Activated CD4-positive, CD25-positive, alpha-beta regulatory T cell treated with anti-CD3 and anti-CD28 coated beads, Interleukin-2, amount 50 U/mL, for 16 hours (primary cell): Measurements from ENCODE around the gene FABP6.
"Not testable (repeated sequence)": the region's sequence is repeated elsewhere in the genome, so short reads cannot be mapped to it uniquely, and the experiment has no call there.

Source experiments
- DNase-seq: peaks from one replicate; pipeline ENCODE4 v3.0.0-alpha.2; 2020; ENCODE audit warnings: low read depth, low spot score

Gene FABP6

GRCh38 chr5:160221082-160221481 lies 8.2 kb upstream of the FABP6 start:
- DNase-seq = no peak

GRCh38 chr5:160227012-160227411 lies 2.3 kb upstream of the FABP6 start:
- DNase-seq = no peak

- no peak for DNase-seq
Measured at GRCh38 chr5:160230686-160231527, 1.6 kb downstream of the FABP6 start.

DNA sequence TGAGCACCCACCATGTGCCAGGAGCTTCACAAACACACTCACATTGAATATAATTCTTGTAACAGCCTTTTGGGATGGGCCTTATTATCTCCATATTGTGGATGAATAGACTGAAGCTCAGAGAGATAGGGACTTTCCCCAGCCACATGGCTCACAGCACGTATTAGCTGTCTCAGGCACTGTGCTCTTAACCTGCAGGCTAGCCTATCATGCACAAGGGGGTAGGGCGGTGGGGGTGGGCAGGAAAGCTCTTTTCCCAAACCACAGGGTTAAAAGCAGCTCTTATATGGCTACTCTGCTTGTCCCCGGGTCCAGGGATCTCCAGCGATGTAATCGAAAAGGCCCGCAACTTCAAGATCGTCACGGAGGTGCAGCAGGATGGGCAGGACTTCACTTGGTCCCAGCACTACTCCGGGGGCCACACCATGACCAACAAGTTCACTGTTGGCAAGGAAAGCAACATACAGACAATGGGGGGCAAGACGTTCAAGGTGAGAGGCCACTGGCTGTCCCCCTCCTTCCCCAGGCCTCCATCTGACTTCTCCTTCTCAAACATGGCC lies 2.6 kb downstream of the FABP6 start:
- no peak for DNase-seq

GRCh38 chr5:160233215-160233614 lies 3.9 kb downstream of the FABP6 start:
- DNase-seq = no peak

DNA sequence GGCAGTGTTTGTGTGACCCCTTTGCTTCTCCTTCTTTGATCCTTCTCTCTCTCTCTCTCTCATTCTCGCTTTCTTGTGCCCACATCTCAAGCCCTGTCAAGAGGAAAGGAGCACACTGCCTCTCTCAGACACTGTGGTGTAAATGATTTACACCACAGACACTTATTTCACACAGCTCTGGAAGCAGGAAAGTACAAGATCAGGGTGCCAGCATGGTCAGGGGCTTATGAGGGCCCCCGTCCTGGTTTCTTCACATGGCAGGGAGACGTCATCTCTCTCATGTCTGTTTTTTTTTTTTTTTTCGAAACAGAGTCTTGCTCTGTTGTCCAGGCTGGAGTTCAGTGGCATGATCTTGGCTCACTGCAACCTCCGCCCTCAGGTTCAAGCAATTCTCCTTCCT lies 6.4 kb downstream of the FABP6 start:
- no peak for DNase-seq

DNA sequence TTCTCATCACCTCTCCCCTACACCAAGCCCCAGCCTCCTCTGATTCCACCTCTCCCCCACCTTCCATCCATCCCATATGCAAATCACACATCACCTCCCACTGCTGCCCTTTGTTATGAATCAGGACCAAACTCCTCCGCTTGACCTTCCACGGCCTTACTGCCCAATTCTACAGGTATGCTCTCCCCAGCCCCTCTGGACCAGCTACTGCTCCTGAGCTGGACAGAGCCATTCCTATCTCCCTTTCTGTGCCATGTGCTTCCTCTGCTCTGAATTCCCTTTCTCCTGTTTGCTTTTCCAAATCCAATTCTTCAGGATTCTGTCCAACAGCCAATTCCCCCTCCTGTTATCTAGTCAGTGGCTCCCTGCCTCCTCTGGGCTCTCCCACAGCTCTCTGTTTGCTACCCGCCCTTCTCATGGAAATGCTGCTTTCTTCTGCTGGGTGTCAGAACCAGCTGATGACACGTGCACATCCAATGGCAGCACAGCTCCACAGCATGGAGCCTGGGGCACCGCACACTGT lies 8.3 kb downstream of the FABP6 start:
- DNase-seq = no peak

GRCh38 chr5:160240350-160240749 lies 11.0 kb downstream of the FABP6 start:
- no peak for DNase-seq

DNA sequence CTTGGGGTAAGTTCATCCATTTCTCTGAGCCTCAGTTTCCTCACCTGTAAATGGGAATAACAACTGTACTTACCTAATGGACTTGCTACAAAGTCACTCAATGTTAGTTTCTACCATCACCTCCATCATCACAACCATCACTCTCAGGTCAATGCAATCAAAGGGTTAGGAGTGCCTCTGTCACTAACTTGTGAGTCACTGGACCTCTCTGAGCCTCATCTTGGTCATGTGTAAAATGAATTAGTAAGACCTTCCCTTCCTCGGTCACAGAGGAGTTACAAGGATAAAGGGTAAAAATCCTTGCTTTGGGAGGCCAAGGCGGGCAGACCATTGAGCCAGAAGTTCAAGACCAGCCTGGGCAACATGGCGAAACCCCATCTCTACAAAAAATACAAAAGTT lies 12.8 kb downstream of the FABP6 start:
- no peak for DNase-seq

DNA sequence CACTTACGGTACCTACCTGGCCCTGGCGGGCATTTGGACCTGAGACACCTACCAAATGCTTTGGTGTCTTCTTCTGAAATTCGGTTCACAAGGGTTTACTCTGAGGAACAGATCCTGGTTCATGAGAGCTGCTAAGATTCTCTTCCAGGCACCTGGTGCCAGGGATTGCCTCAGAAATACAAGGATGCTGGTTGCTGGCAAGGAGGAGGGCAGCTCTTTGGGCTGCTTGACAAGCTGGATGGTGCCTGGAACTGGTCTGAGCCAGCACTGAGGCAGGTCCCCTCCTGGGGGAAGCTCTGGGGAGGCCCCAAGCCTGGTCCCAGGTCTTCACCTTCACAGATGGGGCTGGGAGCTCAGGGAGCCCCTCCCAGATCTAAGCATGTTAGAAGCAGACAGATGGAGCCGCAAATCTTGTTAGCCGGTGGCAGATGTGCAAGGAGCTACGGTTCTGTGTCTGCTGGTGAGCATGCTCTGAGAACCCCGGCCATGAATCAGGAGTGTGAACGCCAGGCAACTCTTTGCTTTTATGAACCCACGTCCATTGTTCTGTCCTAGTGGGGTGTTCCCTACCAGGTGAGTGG lies 16.3 kb downstream of the FABP6 start:
- DNase-seq = no peak

- not testable (repeated sequence) for DNase-seq
Measured at GRCh38 chr5:160249570-160249969, 20.3 kb downstream of the FABP6 start.

GRCh38 chr5:160250226-160250625 lies 20.9 kb downstream of the FABP6 start:
- no peak for DNase-seq

DNA sequence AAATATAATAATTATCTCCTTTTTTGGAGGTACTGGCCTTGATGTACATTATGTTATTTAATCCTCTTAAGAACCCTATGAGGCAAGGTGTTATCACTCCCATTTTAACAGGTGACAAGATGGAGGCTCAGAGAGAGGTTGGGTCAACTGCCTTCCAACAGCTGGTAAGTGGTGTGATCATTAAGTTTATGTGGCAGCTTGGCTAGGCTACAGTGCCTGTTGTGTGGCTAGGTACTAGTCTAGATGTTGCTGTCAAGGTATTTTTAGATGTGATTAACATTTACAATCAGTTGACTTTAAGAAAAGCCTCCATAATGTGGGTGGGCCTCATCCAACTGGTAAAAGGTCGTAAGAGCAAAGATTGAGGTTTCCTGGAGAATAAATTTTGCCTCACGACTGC lies 21.5 kb downstream of the FABP6 start:
- DNase-seq = no peak

- DNase-seq = no peak
Measured at GRCh38 chr5:160251406-160252155, 22.3 kb downstream of the FABP6 start.

- DNase-seq = no peak
Measured at GRCh38 chr5:160252916-160253315, 23.6 kb downstream of the FABP6 start.

- DNase-seq = no peak
Measured at GRCh38 chr5:160253441-160253840, 24.1 kb downstream of the FABP6 start.

- DNase-seq = no peak
Measured at GRCh38 chr5:160254706-160255105, 25.4 kb downstream of the FABP6 start.

DNA sequence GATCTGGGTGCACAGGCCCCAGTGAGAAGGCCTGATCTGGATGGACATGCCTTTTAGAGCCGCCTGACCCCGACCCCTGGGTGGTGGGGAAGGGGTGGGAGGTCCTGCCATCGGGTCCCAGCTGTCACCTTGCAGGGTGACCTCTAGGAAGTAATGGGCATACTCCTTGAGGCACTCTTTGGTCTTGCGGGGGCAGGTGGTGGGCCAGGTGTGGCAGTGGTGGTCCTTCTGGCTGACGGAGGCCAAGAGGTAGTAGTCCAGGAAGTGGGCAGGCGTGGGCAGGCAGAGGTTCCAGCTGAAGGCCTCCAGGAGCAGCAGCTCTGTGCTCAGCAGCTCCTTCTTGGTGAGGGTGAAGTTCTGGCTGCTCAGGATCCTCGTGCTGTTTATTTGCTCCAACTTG lies 30.0 kb downstream of the FABP6 start:
- no peak for DNase-seq

DNA sequence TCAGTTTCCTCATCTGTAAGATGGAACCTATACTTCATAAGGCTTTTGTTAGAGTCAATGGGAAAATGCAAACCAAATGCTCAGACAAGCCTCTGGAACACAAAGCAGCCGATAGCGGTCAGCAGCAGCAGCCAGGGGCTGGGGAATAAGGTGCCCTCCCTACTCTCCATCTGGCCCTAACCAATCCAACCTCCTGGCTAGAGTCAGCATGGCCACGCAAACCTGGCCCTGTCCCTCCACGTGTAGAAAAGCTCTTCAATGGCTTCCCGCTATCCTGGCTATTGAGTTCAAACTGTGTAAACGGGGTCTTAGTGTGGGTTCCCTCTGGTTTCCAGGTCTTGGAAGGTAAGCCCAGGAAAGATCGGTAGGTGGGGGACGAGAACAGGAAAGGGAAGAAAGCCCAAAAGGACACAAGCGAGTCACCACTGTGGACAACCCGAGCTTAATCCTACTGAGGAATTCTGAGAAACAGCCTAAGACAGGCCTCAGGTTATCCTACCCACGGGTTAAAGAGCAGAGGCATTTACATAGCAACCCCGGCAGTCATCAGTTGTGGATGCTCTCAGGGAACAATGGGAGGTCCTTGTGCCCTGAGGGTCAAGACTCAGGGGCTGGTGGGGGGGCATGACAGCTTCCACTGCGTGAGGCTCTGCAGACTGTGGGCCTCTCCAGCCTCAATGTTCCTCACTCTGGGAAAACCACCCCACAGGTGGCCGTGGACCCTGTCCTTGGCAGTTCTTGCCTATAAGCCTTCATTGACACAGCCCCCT lies 30.9 kb downstream of the FABP6 start:
- DNase-seq = no peak

DNA sequence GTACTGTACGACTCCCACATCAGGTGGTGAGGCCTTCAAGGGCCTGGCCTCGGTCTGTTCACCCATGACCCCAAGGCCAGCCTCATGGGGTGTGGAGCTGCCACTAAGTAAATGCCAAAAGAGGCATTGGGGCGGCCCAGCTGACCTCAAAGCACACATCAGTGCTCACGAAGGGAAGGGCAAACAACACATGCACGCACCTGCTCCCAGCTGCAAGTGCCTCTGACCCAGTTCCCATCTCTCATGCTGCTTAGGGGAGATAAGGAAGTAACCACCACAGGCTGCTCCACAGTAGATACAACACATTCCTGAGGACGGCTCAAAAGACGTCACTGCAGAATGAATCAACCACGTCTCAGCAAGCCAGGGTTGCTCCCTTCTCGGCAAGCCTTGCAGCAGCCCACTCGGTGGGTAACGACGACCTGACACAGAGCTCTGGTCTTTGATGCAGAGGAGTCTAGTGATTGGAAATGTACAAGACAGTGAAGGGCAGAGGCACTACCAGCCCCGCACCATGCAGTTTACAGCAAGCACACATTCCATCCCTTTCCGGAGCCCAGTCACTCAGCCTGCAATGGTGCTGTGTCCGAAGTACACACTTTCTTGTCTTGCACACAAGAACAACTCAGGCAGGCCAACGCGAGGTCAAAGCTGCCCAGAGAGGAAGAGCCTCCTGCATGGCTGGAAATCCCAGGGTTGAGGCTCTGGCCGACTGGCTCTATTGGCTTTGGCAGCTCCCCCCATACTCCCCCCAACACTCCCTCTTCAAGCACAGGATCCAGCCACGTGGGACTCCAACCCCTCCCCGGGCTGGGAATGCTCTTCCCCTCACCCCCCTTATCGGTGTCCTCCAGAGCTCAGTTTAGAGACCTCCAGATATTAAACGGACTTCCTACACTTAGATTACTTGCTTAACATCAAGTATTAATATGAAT lies 31.8 kb downstream of the FABP6 start:
- no peak for DNase-seq
